Keratinocyte (primary cell): ENCODE results near the gene RNF4. TPM values are rescaled to one million over a fixed set of nuclear protein-coding genes. Genes with fewer than 3 reads are reported as not detected.

Source experiments
- DNase-seq: peaks from one replicate; pipeline ENCODE4 v3.0.0-alpha.2; 2011; ENCODE audit warnings: low read depth, missing footprints, low spot score
- FAIRE-seq: peaks from 2 replicates; lab custom pipeline; 2011; peaks lifted over from hg19 to GRCh38; lab: Jason Lieb, UNC
- H2AFZ ChIP-seq: 2 replicates; pipeline ENCODE4 v1.6.0; 2012; ENCODE audit warnings: low read length, control low read depth, inconsistent platforms; ENCODE audit not compliant: control insufficient read depth
- H3K27ac ChIP-seq: 2 replicates; pipeline ENCODE4 v1.5.1; 2011; ENCODE audit warnings: low read length; ENCODE audit not compliant: control insufficient read depth, insufficient read depth
- H3K27me3 ChIP-seq: 3 replicates; pipeline ENCODE4 v1.6.0; 2011; ENCODE audit warnings: low read length; ENCODE audit not compliant: control insufficient read depth, insufficient read depth; ENCODE audit errors: extremely low read depth
- H3K36me3 ChIP-seq, 2 experiments: 2 replicates in 1 of 2; 3 replicates in 1 of 2; pipeline ENCODE4 v1.5.1; 2011; ENCODE audit warnings: low read length in 2 of 2, mild to moderate bottlenecking in 1 of 2; ENCODE audit not compliant: control insufficient read depth in 2 of 2, insufficient read depth in 2 of 2; ENCODE audit errors: extremely low read depth in 1 of 2
- H3K4me1 ChIP-seq: 3 replicates; pipeline ENCODE4 v1.5.1; 2011; ENCODE audit warnings: low read length; ENCODE audit not compliant: control insufficient read depth, insufficient read depth; ENCODE audit errors: extremely low read depth
- H3K4me2 ChIP-seq: 3 replicates; pipeline ENCODE4 v1.6.0; 2011; ENCODE audit warnings: low read depth, low read length; ENCODE audit not compliant: control insufficient read depth, insufficient read depth; ENCODE audit errors: extremely low read depth
- H3K4me3 ChIP-seq, 3 experiments: fragments of 200-600 bp in 1 of 3; sonication (generic) in 1 of 3; 2 replicates in 2 of 3; 3 replicates in 1 of 3; pipeline ENCODE4 v1.5.1; 2011 to 2016; ENCODE audit warnings: low read length in 3 of 3, mild to moderate bottlenecking in 3 of 3, control low read depth in 2 of 3, inconsistent platforms in 1 of 3, low read depth in 1 of 3, mixed read lengths in 1 of 3, mixed run types in 1 of 3, moderate library complexity in 1 of 3; ENCODE audit not compliant: control insufficient read depth in 2 of 3, insufficient read depth in 2 of 3; ENCODE audit errors: extremely low read depth in 1 of 3
- H3K79me2 ChIP-seq: 2 replicates; pipeline ENCODE4 v1.6.0; 2012; ENCODE audit warnings: low read length; ENCODE audit not compliant: control insufficient read depth, insufficient read depth
- H3K9ac ChIP-seq: 3 replicates; pipeline ENCODE4 v1.6.0; 2011; ENCODE audit warnings: low read length; ENCODE audit not compliant: control insufficient read depth, insufficient read depth; ENCODE audit errors: extremely low read depth
- H3K9me1 ChIP-seq: 3 replicates; pipeline ENCODE4 v1.6.0; 2011; ENCODE audit warnings: low read length; ENCODE audit not compliant: control insufficient read depth, insufficient read depth; ENCODE audit errors: extremely low read depth
- H3K9me3 ChIP-seq: 2 replicates; pipeline ENCODE4 v1.5.1; 2012; ENCODE audit warnings: low read depth, low read length; ENCODE audit not compliant: control insufficient read depth
- H4K20me1 ChIP-seq: 3 replicates; pipeline ENCODE4 v1.6.0; 2011; ENCODE audit warnings: low read length; ENCODE audit not compliant: control insufficient read depth, insufficient read depth; ENCODE audit errors: extremely low read depth
- EZH2 ChIP-seq: IDR thresholded peaks from one replicate; pipeline ENCODE4 v1.6.1; 2012; ENCODE audit warnings: inconsistent platforms, mild to moderate bottlenecking, low read length, moderate library complexity
- dilution Hi-C: fragments of 300-500 bp; cut with MboI; formaldehyde crosslinking; loops from one replicate; pipeline ENCODE4 v1.7.0; 2020; ENCODE audit warnings: low sequenced_read_pairs; ENCODE audit not compliant: extremely low pct_ligation_motif_present
- polyA plus RNA-seq, 5 experiments: library from polyadenylated mRNA; depleted of rRNA in 3 of 5; stranded (reverse) in 3 of 5; stranded (forward) in 1 of 5; unstranded in 1 of 5; fragments of >200 nt; gene quantifications; 1 replicate in 1 of 5; 2 replicates in 3 of 5; 3 replicates in 1 of 5; pipeline versions ENCODE4 v1.2.1 to v1.2.3, GENCODE V29; 2011 to 2012; ENCODE audit warnings: missing spikeins in 2 of 5, low read depth in 1 of 5, low replicate concordance in 1 of 5
- TF ChIP-seq, protein P1 (sequence below), 3 experiments: IDR thresholded peaks in 1 of 3; conservative IDR thresholded peaks in 1 of 3; optimal IDR thresholded peaks in 1 of 3; 2 replicates in 2 of 3; 3 replicates in 1 of 3; pipeline versions ENCODE3 to v1.5.1; 2011; ENCODE audit warnings: low read length in 3 of 3, mild to moderate bottlenecking in 3 of 3, moderate library complexity in 2 of 3, control low read depth in 1 of 3, inconsistent platforms in 1 of 3; ENCODE audit not compliant: insufficient read depth in 2 of 3; ENCODE audit errors: extremely low read depth in 1 of 3

RNF4 gene
- polyA plus RNA-seq, 1 donor (not counting 4 experiments of a cell fraction or from before 2014, with no cell fraction given), result 63.6 TPM

DNA sequence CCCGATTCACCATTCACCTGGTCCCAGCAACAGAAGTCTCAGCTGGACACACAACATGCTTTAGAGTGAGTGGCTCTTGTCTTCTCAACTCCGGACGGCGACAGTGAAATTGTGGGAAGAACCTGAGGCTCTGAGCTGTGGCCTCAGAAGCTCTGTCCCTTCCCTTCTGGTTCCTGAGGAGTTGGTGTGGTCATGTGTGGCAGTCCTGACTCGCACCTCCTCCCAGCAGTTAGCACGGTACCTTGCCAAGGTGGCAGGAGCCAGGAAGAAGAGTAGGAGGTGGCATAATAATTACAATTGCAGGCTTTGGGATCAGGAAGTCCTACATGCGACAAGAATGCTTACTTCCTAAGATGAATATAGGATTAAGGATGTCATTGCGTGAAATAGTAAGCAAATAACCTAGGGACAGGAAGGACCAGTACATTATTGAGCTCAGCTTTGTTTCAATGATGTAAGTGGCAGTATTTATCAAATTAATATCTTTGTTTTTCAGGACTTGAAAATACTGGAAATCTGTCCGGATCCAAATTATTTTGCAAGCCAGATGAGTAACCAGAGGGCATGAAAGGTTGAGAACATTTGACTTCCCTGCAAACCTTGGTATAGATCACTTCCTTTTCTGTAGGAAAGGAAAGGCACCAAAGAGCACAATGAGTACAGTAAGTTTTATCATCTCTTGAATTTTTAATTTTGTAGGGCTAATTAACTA, 21.1 kb downstream of the RNF4 start:
- no peak for DNase-seq
- Histone ChIP-seq H3K79me2 (peaks cover 86% of the 10 kb centered on the region), H3K9me1 (peaks cover 3% of the 10 kb centered on the region), H3K36me3 (peaks cover 17 to 35% of the 10 kb centered on the region in 2 experiments), H2AFZ (no peak overlapping the region), H3K27ac (peak overlapping the region; percentile 88), H3K9ac (peak overlapping the region; percentile 20), H4K20me1 (peaks cover 23% of the 10 kb centered on the region), H3K4me3 (no peak overlapping the region), H3K9me3 (no peaks in the 10 kb centered on the region), H3K27me3 (no peaks in the 10 kb centered on the region), H3K4me2 (peak overlapping the region; percentile 15), H3K4me1 (peaks cover 12% of the 10 kb centered on the region)
- FAIRE-seq, result no peak
- TF ChIP-seq, protein P1, sequence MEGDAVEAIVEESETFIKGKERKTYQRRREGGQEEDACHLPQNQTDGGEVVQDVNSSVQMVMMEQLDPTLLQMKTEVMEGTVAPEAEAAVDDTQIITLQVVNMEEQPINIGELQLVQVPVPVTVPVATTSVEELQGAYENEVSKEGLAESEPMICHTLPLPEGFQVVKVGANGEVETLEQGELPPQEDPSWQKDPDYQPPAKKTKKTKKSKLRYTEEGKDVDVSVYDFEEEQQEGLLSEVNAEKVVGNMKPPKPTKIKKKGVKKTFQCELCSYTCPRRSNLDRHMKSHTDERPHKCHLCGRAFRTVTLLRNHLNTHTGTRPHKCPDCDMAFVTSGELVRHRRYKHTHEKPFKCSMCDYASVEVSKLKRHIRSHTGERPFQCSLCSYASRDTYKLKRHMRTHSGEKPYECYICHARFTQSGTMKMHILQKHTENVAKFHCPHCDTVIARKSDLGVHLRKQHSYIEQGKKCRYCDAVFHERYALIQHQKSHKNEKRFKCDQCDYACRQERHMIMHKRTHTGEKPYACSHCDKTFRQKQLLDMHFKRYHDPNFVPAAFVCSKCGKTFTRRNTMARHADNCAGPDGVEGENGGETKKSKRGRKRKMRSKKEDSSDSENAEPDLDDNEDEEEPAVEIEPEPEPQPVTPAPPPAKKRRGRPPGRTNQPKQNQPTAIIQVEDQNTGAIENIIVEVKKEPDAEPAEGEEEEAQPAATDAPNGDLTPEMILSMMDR (optimal IDR thresholded peaks at IDR 0.05 in 1 of 3, IDR thresholded peaks at IDR 0.05 in 1 of 3, conservative IDR thresholded peaks at IDR 0.05 in 1 of 3; ENCODE audit: extremely low read depth in 1 of 3, insufficient read depth in 2 of 3, low read length in 3 of 3), result no peak
- TF ChIP-seq EZH2, result no peak
- dilution Hi-C loops, result no loop called here

DNA sequence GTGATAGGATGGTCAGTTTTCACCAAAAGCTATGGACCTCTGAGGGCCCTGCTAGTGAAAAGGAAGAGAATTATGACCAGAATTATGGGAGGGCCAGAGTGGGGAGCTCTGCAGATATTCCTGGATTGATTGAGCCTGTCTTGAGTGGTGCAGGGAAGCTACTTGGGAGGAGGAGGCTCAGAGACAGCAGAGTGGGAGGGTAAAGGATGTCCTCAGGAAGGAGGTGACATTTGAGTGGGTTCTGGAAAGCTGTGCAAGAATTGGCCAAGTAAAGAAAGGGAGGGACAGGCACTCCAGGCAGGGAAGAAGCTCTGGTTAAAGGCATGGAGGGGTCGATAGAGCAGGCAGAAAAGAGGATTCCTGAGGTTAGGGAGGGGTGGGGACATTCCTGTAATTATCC, 24.1 kb downstream of the RNF4 start:
- no peak overlapping the region for H3K4me2 ChIP-seq
- peaks cover 68% of the 10 kb centered on the region for H3K79me2 ChIP-seq
- H2AFZ ChIP-seq, result no peak overlapping the region
- H3K9me3 ChIP-seq, result no peaks in the 10 kb centered on the region
- dilution Hi-C loops, result no loop called here
- no peaks in the 10 kb centered on the region for H3K9me1 ChIP-seq
- DNase-seq (no peak), FAIRE-seq (no peak)
- TF ChIP-seq, protein P1 (optimal IDR thresholded peaks at IDR 0.05 in 1 of 3, IDR thresholded peaks at IDR 0.05 in 1 of 3, conservative IDR thresholded peaks at IDR 0.05 in 1 of 3; ENCODE audit: extremely low read depth in 1 of 3, insufficient read depth in 2 of 3, low read length in 3 of 3), result no peak
- no peak for TF ChIP-seq EZH2
- no peak overlapping the region for H3K27ac ChIP-seq
- H3K4me3 ChIP-seq, result no peak overlapping the region
- H3K36me3 ChIP-seq, result peaks cover 30 to 48% of the 10 kb centered on the region in 2 experiments
- H3K9ac ChIP-seq, result no peak overlapping the region
- no peaks in the 10 kb centered on the region for H3K27me3 ChIP-seq
- H4K20me1 ChIP-seq, result peaks cover 9% of the 10 kb centered on the region
- peaks cover 12% of the 10 kb centered on the region for H3K4me1 ChIP-seq
